ENCODE data around the gene ENTR1.

Gene ENTR1

DNA sequence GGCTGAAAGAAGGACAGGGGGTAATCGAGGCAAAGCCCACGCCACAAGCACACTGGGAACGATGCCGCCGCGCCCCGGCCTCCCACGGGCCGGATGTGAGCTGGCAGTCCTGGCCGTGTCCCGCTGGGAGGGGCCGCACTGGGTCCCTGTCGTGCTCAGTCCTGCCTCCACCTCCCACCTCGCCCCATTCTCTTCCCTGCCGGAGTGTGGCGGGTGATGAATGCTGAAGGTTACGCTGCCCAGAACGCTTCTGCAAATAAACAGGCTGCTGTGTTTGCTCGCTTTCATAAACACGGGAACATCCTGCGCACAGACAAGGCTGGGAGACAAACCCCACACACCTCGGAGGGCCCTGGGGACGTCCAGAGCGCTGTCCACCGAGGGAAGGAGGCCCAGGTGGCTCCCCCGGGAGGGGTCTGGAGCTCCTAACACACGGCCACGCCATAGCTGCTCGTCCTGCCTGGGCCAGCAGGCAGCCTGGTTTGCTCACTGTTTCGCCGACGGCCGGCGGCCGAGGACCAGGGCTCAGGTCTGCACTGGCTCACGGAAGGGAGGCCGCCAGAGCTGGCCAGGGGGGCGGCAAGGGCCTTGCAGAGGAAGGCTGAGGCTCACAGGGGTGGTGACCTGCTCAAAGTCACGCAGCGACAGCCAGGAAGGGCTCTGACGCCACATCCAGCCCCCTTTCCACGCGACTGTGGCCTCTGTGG is 49.2 kb downstream of the ENTR1 start:
- no peak for DNase-seq (ENCODE audit: low spot score)

DNA sequence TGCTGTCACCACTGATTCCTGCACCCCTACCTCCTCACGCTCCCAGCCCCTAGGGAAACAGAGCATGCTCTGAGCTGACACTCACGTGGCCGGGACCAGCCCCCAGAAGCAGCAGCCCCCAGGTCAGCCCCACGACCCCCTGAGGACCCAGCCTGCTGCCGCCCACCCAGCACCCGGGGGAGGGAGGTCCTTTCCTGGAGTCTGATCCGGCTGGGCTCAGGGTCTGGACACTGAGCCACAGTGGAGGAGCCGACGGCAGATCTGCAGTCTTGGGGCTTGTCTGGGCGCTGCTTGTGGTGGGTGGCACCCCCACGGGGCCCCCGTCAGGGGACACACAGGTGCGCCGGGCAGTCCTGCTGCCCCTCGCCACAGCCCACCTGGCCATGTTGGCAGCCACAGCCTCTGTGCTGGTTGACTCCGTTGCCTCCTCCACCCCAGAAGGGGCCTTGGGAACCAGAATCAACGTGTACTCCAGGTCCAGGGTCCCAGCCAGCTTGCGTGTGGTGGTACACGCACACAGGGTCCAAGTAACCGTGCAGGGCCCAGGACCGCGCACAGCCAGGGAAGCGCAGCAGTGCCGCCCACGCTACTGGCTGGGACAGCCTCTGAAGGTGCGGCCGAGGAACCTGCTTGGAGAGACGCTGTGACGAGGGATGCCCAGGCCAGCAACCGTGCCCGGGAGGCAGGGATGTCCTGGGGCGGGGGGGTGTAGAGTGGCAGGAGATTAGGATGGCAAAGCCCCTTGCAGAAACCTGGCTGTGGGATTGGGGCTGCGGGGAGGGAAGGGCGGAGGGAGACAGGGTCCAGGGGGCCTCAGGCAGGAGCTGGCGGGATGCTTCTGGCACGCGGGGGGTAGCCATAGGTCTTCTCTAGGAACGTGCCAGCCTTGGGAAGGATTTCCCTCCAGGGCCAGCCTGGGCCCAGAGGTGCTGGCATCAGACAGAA is 50.4 kb downstream of the ENTR1 start:
- no peak for DNase-seq (ENCODE audit: low spot score)

DNA sequence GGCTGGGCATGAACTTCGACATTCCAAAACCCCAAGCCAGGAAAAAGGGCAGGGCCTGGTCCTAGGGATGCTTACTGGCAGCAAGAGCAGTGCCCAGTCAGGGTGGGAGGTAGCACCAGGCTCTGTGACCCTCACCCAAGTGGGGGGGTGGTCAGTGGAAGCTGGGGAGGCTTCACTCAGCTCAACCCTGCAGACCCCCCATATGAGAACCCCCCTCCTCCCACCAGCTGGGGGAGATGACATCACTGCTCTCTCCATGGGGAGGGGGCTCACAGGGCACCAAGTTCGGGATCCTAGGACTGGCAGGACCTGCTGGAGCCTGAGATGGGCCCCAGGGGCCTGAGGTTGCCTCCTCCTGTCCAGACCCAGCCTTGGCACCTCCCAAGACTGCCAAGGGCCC is 51.5 kb downstream of the ENTR1 start:
- no peak for DNase-seq (ENCODE audit: low spot score)

DNA sequence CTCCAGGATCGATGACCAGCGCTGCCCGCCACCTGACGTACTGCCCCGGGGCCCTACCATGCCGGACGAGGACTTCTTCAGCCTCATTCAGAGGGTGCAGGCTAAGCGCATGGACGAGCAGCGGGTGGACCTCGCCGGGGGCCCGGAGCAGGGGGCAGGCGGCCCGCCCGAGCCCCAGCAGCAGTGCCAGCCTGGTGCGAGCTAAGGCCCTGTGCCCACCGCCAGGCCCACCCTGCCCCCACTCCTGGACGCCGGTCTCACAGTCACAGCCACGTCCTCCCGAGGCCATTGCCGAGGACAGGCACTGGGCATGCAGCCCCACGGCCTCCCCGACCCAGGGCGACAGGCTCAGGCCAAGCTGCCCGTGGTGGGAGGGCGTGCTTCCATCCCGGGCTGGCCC is 52.4 kb downstream of the ENTR1 start:
- no peak for DNase-seq (ENCODE audit: low spot score)

DNA sequence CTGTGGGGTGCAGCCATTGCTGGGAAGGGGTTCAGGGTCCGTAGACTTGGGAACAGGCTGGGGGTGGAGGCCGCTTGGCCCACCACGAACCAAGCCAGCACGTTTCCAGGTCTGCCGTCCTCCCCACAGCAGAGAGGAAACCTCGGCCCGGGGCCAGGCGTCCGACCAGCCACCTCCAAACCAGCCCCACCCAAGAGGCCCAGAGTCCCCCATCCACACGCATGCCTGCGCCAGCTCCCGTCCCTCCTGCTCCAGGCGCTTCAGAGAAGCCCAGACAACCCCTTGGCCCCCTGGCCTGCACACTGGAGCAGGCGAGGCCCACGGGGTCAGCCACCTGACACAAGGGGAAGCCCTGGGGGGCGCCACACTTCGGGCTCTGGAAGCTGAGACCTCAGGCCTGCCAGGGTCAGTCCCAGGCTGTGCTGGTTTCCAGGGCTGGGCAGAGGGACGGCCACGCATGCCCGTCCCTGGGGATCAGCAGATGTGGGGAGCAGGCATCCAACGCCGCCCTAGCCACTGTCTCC is 53.1 kb downstream of the ENTR1 start:
- DNase-seq (ENCODE audit: low spot score) = no peak

DNA sequence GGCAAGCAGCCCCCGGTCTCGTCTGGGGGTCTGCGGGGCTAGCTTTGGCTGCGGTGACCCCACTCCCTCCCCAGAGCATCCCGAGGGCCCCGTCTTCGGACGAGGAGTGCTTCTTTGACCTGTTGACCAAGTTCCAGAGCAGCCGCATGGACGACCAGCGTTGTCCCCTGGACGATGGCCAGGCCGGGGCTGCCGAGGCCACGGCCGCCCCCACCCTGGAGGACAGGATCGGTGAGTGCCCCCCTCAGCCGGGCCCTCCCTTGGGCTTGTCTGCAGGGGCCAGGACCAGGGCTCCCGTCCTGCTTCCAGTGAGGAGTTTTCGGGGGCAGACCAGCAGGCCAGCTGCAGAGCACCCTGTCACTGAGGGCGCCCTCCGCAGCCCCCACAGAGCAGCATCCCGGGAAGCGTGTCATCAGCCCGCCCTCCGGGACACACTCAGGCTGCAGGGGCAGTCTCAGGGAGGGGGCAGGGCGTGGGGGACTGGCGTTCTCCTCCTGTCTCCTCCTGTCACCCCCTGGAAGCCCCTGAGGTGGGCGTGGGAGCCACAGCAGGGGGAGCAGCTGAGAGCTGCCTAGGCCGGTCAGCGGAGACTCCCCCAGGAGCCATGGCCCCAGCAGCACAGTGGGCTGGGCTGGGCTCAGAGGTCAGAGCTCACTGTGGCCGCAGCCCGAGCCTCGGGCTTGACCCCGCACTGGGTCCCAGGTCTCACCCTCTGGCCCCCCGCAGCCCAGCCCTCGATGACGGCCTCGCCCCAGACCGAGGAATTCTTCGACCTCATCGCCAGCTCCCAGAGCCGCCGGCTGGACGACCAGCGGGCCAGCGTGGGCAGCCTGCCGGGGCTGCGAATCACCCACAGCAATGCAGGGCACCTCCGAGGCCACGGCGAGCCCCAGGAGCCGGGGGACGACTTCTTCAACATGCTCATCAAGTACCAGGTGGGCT is 54.5 kb downstream of the ENTR1 start:
- no peak for DNase-seq (ENCODE audit: low spot score)

DNA sequence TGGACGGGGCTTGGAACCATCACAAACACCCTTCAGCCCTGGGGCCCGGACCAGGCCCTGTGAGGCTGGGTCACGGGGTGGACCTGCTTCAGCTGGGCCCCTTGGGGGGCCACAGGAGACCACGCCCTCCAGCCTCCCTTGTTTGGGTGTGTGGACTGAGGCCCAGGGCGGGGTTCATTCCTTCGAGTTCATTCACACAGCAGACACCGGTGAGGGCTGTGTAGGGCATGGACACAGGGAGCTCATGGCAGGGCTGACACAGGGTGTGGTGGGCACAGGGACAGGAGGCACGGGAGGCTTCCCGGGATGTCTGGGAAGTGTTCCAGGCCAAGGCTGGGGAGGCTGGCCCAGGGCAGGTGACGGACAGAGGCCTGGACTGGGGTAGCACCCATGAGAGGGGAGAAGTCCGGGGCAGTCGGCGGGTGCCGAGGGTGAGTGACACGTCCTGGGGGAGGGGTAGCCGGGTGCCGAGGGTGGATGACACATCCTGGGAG is 55.8 kb downstream of the ENTR1 start:
- no peak for DNase-seq (ENCODE audit: low spot score)

DNA sequence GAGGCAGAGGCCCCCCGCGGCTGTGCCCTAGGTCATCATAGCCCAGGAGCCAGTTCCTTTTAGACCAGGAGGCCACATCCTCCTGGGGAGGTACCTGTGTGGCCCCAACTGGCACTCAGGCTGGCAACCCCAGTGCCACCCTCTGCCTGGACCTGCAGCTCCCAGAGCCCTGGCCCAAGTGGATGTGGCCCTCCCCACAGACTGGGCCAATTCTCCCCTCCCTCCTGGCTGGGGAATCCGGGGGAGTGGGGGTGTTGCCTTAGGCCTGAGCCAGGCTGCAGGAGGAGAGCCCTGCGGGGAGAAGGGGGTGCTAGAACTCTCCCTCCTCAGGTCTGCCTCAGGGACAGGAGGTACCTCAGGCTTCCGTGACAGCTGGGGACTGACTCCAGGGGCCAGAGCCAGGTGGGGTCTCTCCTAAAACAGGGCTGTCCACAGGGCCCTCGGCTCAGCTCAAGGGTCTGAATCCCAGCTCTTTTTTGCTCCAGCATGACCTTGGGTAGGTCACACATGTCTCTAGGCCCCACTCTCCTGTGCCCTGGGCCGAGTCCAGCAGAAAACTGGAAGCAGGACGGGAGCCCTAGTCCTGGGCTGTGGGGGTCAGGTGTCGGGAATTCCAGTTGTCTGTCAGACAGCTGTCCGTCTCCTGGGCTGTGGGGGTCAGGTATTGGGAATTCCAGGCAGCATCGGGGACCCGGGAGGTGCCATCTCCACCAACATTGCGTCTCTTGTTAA is 56.5 kb downstream of the ENTR1 start:
- no peak for DNase-seq (ENCODE audit: low spot score)

DNA sequence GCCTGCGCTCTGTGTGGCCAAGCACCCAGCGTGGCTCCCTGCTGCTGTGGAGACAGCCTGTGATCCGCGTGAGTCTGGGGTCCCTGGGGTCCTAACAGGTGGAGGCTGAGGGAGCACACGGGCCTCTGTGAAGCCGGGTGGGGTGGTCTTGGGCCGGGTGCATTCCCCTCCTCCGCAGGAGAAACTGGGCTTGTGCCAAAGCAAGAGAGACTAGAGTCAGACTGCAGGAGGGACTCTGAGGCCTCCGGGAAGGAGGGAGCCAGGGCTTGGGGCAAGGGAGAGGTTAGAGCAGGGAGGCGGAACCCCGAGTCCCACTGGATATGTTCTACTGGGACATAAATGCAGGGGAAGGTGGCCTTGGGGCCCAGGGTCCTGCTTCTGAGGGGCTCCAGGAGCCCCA is 57.3 kb downstream of the ENTR1 start:
- DNase-seq (ENCODE audit: low spot score) = no peak

DNA sequence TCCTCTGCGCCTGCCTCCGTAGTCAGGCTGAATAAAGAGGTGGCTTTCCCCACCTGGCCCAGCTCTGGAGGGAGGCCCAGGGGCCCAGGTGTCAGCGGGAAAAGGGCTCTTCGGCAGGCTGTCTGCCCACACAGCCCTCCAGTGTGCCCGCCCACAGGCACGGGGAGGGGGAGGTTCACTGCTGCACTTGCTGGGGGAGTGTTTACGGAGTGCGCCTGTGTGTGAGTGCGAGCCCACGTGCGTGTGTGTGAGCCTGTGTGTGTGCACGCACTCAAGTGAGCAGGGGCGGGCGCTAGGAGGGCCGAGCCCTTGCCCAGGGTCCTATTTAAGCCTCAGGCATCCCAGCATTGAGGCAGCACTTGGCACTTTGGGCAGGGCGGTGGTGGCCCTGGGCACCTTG is 57.7 kb downstream of the ENTR1 start:
- no peak for DNase-seq (ENCODE audit: low spot score)

All from globus pallidus (tissue), 1 donor.